Measurements from ENCODE around the gene ZNF813.

DNA sequence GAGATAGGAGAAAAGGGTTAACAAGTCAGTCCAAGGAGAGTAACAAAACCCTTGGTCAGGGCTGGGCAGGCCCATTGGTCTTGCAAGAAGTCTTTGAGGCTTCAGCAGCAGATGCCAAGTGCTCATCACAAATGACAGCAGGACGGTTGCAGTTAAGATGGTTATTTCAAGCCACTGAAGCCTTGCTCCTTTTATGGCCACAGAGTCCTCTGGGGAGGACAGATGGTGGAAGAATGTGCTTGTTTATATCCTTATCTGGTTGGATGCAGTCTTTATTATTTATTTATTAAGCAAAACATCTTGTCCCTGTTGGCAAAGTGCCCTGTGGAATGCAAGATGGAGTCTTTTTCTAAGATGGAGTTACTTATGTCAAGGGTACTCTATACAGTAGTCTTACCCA is 51.2 kb downstream of the ZNF813 start:
- TF ChIP-seq, protein P1, sequence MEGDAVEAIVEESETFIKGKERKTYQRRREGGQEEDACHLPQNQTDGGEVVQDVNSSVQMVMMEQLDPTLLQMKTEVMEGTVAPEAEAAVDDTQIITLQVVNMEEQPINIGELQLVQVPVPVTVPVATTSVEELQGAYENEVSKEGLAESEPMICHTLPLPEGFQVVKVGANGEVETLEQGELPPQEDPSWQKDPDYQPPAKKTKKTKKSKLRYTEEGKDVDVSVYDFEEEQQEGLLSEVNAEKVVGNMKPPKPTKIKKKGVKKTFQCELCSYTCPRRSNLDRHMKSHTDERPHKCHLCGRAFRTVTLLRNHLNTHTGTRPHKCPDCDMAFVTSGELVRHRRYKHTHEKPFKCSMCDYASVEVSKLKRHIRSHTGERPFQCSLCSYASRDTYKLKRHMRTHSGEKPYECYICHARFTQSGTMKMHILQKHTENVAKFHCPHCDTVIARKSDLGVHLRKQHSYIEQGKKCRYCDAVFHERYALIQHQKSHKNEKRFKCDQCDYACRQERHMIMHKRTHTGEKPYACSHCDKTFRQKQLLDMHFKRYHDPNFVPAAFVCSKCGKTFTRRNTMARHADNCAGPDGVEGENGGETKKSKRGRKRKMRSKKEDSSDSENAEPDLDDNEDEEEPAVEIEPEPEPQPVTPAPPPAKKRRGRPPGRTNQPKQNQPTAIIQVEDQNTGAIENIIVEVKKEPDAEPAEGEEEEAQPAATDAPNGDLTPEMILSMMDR (conservative IDR thresholded peaks at IDR 0.05; ENCODE audit: low read depth in 2 of 2) = no peak
- TF ChIP-seq EZH2phosphoT487 (IDR thresholded peaks at IDR 0.05; ENCODE audit: unreplicated experiment) (no peak), POLR2AphosphoS5 (IDR thresholded peaks at IDR 0.05; ENCODE audit: low read depth) (no peak), EZH2 (IDR thresholded peaks at IDR 0.05; ENCODE audit: low read depth, unreplicated experiment) (no peak), STAT1 (IDR thresholded peaks at IDR 0.05; ENCODE audit: unreplicated experiment) (no peak), JUNB (IDR thresholded peaks at IDR 0.05; ENCODE audit: unreplicated experiment) (no peak), CREB1 (CRISPR knock-in tag; IDR thresholded peaks at IDR 0.05; ENCODE audit: low read depth) (no peak), NANOG (IDR thresholded peaks at IDR 0.05; ENCODE audit: borderline replicate concordance) (no peak)
- TF ChIP-seq, protein P2, sequence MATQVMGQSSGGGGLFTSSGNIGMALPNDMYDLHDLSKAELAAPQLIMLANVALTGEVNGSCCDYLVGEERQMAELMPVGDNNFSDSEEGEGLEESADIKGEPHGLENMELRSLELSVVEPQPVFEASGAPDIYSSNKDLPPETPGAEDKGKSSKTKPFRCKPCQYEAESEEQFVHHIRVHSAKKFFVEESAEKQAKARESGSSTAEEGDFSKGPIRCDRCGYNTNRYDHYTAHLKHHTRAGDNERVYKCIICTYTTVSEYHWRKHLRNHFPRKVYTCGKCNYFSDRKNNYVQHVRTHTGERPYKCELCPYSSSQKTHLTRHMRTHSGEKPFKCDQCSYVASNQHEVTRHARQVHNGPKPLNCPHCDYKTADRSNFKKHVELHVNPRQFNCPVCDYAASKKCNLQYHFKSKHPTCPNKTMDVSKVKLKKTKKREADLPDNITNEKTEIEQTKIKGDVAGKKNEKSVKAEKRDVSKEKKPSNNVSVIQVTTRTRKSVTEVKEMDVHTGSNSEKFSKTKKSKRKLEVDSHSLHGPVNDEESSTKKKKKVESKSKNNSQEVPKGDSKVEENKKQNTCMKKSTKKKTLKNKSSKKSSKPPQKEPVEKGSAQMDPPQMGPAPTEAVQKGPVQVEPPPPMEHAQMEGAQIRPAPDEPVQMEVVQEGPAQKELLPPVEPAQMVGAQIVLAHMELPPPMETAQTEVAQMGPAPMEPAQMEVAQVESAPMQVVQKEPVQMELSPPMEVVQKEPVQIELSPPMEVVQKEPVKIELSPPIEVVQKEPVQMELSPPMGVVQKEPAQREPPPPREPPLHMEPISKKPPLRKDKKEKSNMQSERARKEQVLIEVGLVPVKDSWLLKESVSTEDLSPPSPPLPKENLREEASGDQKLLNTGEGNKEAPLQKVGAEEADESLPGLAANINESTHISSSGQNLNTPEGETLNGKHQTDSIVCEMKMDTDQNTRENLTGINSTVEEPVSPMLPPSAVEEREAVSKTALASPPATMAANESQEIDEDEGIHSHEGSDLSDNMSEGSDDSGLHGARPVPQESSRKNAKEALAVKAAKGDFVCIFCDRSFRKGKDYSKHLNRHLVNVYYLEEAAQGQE (IDR thresholded peaks at IDR 0.05; ENCODE audit: unreplicated experiment) = no peak
- TF ChIP-seq, protein P3, sequence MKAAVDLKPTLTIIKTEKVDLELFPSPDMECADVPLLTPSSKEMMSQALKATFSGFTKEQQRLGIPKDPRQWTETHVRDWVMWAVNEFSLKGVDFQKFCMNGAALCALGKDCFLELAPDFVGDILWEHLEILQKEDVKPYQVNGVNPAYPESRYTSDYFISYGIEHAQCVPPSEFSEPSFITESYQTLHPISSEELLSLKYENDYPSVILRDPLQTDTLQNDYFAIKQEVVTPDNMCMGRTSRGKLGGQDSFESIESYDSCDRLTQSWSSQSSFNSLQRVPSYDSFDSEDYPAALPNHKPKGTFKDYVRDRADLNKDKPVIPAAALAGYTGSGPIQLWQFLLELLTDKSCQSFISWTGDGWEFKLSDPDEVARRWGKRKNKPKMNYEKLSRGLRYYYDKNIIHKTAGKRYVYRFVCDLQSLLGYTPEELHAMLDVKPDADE (IDR thresholded peaks at IDR 0.05) = no peak

All from GM23338 (cell line).